Vagina (tissue), 2 donors: ENCODE data around the gene MRTFA. TPM values are rescaled to one million over a fixed set of nuclear protein-coding genes. Genes with fewer than 3 reads are reported as not detected.

ENCODE experiments used
- DNase-seq, 2 donors: peaks; one replicate each; pipeline ENCODE4 v3.0.0-alpha.2; 2017; ENCODE audit errors: extremely low spot score in 2 of 2
- H3K27ac ChIP-seq: fragments of 200-600 bp; sonication (generic); one replicate; pipeline ENCODE4 v1.5.1; 2019
- H3K27me3 ChIP-seq: fragments of 200-600 bp; sonication (generic); one replicate; pipeline ENCODE4 v1.5.1; 2019
- H3K36me3 ChIP-seq, 2 donors: fragments of 200-600 bp; sonication (generic); one replicate each; pipeline ENCODE4 v1.5.1; 2017 to 2019
- H3K4me1 ChIP-seq: fragments of 200-600 bp; sonication (generic); one replicate; pipeline ENCODE4 v1.5.1; 2019
- H3K4me3 ChIP-seq, 2 donors: fragments of 200-600 bp; sonication (generic); 1 replicate in 1 of 2; 2 replicates in 1 of 2; pipeline ENCODE4 v1.5.1; 2016 to 2019
- H3K9me3 ChIP-seq: fragments of 200-600 bp; sonication (generic); one replicate; pipeline ENCODE4 v1.5.1; 2019
- POLR2A ChIP-seq, 2 donors: fragments of 450-650 bp; IDR thresholded peaks; one replicate each; pipeline ENCODE4 v1.6.1; 2017; ENCODE audit warnings: antibody characterized with exemption in 2 of 2, mild to moderate bottlenecking in 2 of 2, moderate library complexity in 2 of 2
- POLR2AphosphoS5 ChIP-seq, 2 donors: sonication (generic); formaldehyde crosslinking; IDR thresholded peaks; one replicate each; pipeline ENCODE4 v1.9.0; 2017; ENCODE audit warnings: antibody characterized with exemption in 2 of 2, mild to moderate bottlenecking in 2 of 2, low read depth in 1 of 2; ENCODE audit not compliant: insufficient read depth in 1 of 2
- intact Hi-C: fragments of 100-400 bp; cut with DNase I; formaldehyde crosslinking; loops from one replicate; pipeline ENCODE4 v1.15.1; 2023
- total RNA-seq: library from RNA; depleted of rRNA; stranded (reverse); fragments of >200 nt; gene quantifications from one replicate; pipeline ENCODE4 v1.2.3, GENCODE V29; 2016
- TF ChIP-seq, protein P1 (sequence below), 3 experiments: fragments of 450-650 bp in 2 of 3; fragments of 200-600 bp in 1 of 3; sonication (generic) in 1 of 3; IDR thresholded peaks; one replicate each; pipeline ENCODE4 v1.5.1; 2017 to 2019; ENCODE audit warnings: antibody characterized with exemption in 3 of 3, mild to moderate bottlenecking in 2 of 3, moderate library complexity in 2 of 3

The MRTFA gene
- total RNA-seq, 1 donor from 2014 or later: 99.4 TPM

DNA sequence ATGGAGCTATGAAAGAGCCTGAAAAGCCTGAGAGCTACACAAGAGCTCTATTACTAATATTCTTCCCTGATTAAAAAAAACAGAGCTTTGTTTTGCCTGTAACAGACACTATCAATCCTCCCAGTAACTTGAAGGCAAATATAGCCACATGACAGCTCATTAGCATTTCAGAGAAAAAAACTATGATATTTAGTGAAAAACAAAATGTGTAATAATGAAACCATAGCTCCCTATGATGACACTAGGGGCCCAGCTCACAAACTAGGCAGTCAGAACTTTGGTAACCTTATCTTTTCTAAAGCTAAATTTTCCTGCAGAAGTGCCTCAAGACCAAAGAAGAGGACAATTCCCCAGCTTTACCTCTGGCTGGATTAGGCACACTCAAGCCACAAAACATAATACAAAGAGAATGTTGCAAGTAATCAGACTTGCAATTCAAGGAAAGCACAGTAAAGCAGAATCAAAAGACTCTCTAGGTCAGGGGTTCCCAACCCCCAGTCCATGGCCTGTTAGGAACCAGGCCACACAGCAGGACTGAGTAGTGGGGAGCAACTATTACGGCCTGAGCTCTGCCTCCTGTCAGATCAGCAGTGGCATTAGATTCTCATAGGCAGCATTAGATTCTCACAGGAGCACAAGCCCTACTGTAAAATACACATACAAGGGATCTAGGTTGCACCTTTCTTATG, 53.3 kb downstream of the MRTFA start:
- no peak overlapping the region for H3K27ac ChIP-seq

DNA sequence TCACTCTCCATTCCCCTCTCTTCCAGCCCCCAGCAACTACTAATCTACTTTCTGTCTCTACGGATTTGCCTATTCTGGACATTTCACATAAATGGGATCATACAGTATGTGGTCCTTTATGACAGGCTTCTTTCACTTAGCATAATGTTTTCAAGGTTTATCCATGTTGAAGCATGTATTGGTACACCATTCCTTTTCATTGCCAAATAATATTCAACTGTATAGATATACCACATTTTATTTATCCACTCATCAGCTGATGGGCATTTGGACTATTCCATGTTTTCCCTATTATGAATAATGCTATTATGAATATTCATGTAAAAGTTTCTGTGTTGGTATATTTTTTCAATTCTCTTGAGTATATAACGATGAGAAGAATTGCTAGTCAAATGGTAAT, 54.5 kb downstream of the MRTFA start:
- no peaks in the 10 kb centered on the region for H3K27me3 ChIP-seq
- DNase-seq: no peak
- peaks cover 8% of the 10 kb centered on the region for H3K4me1 ChIP-seq
- H3K9me3 ChIP-seq: no peaks in the 10 kb centered on the region
- intact Hi-C loops: no loop called here
- peaks cover 0 to 6% of the 10 kb centered on the region in 2 donors for H3K36me3 ChIP-seq
- TF ChIP-seq, protein P1, sequence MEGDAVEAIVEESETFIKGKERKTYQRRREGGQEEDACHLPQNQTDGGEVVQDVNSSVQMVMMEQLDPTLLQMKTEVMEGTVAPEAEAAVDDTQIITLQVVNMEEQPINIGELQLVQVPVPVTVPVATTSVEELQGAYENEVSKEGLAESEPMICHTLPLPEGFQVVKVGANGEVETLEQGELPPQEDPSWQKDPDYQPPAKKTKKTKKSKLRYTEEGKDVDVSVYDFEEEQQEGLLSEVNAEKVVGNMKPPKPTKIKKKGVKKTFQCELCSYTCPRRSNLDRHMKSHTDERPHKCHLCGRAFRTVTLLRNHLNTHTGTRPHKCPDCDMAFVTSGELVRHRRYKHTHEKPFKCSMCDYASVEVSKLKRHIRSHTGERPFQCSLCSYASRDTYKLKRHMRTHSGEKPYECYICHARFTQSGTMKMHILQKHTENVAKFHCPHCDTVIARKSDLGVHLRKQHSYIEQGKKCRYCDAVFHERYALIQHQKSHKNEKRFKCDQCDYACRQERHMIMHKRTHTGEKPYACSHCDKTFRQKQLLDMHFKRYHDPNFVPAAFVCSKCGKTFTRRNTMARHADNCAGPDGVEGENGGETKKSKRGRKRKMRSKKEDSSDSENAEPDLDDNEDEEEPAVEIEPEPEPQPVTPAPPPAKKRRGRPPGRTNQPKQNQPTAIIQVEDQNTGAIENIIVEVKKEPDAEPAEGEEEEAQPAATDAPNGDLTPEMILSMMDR (IDR thresholded peaks at IDR 0.05): no peak
- TF ChIP-seq POLR2A (IDR thresholded peaks at IDR 0.05): no peak
- TF ChIP-seq POLR2AphosphoS5 (IDR thresholded peaks at IDR 0.05; ENCODE audit: insufficient read depth in 1 of 2, low read depth in 1 of 2): no peak
- H3K4me3 ChIP-seq: no peak overlapping the region
- H3K27ac ChIP-seq: no peak overlapping the region

More for the DNA sequence above, 53.3 kb downstream of the MRTFA start:
- Histone ChIP-seq H3K27me3 (no peaks in the 10 kb centered on the region), H3K4me1 (peaks cover 13% of the 10 kb centered on the region), H3K36me3 (peaks cover 0 to 6% of the 10 kb centered on the region in 2 donors), H3K9me3 (no peaks in the 10 kb centered on the region), H3K4me3 (no peak overlapping the region)
- TF ChIP-seq POLR2AphosphoS5 (IDR thresholded peaks at IDR 0.05; ENCODE audit: insufficient read depth in 1 of 2, low read depth in 1 of 2) (no peak), POLR2A (IDR thresholded peaks at IDR 0.05) (no peak)
- TF ChIP-seq, protein P1 (IDR thresholded peaks at IDR 0.05): no peak
- no peak for DNase-seq
- intact Hi-C loops: no loop called here

DNA sequence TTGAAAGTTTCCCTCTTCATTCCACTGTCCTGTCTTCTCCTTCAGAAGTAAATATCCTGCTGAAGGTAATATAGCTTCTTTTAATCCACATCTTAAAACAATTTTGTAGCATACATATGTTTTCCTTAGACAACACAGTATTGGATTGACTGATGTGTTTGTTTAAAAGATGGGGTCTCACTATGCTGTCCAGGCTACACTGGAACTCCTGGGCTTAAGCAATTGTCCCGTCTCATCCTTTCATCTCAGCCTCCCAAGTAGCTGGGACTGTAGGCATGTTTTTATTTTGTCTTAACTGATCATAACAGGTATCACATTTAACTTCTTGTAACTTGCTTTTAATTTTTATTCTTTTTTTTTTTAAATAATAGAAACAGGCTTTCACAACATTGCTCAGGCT, 55.9 kb downstream of the MRTFA start:
- TF ChIP-seq POLR2A (IDR thresholded peaks at IDR 0.05) (no peak), POLR2AphosphoS5 (IDR thresholded peaks at IDR 0.05; ENCODE audit: insufficient read depth in 1 of 2, low read depth in 1 of 2) (no peak)
- TF ChIP-seq, protein P1 (IDR thresholded peaks at IDR 0.05): no peak
- no peak overlapping the region for H3K4me3 ChIP-seq
- no peak for DNase-seq
- intact Hi-C loops: no loop called here
- H3K36me3 ChIP-seq: peaks cover 0 to 6% of the 10 kb centered on the region in 2 donors
- no peaks in the 10 kb centered on the region for H3K4me1 ChIP-seq
- H3K9me3 ChIP-seq: no peaks in the 10 kb centered on the region
- no peaks in the 10 kb centered on the region for H3K27me3 ChIP-seq
- H3K27ac ChIP-seq: no peak overlapping the region

DNA sequence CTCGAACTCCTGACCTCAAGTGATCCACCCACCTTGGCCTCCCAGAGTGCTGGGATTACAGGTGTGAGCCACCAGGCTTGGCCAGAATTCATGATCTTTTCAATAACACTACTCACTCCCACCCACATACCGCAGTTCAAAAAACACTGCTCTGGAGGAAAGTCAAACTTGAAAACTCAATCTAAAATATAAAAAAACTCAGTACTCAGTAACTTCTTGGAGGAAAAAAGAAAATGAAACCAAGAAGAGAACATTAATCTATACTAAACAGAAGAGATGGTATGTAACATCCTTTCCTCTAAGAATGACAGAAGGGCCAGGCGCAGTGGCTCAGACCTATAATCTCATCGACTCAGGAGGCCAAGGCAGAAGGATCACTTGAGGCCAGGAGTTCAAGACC, 58.3 kb downstream of the MRTFA start:
- no peaks in the 10 kb centered on the region for H3K9me3 ChIP-seq
- H3K27ac ChIP-seq: no peak overlapping the region
- no peaks in the 10 kb centered on the region for H3K4me1 ChIP-seq
- no peaks in the 10 kb centered on the region for H3K36me3 ChIP-seq
- H3K27me3 ChIP-seq: no peaks in the 10 kb centered on the region
- intact Hi-C loops: no loop called here
- no peak overlapping the region for H3K4me3 ChIP-seq
- TF ChIP-seq POLR2A (IDR thresholded peaks at IDR 0.05) (no peak), POLR2AphosphoS5 (IDR thresholded peaks at IDR 0.05; ENCODE audit: insufficient read depth in 1 of 2, low read depth in 1 of 2) (no peak)
- TF ChIP-seq, protein P1 (IDR thresholded peaks at IDR 0.05): no peak
- no peak for DNase-seq

DNA sequence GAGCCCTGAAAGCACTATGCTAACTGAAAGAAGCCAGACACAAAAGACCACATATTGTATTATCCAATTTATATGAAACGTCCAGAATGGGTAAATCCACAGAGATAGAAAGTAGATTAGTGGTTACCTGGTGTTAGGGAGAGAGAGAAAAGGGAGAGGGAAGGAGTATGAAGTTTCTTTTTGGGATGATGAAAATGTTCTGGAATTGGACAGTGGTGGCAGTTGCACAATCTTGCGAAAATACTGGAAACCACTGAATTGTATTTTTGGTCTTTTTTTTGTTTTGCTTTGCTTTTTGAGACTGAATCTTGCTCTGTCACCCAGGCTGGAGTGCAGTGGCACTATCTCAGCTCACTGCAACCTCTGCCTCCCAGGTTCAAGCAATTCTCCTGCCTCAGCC, 63.5 kb downstream of the MRTFA start:
- H3K27me3 ChIP-seq: no peaks in the 10 kb centered on the region
- H3K36me3 ChIP-seq: no peaks in the 10 kb centered on the region
- no peak overlapping the region for H3K27ac ChIP-seq
- peaks cover 3% of the 10 kb centered on the region for H3K9me3 ChIP-seq
- peaks cover 10% of the 10 kb centered on the region for H3K4me1 ChIP-seq
- intact Hi-C loops: no loop called here
- TF ChIP-seq POLR2AphosphoS5 (IDR thresholded peaks at IDR 0.05; ENCODE audit: insufficient read depth in 1 of 2, low read depth in 1 of 2) (no peak), POLR2A (IDR thresholded peaks at IDR 0.05) (no peak)
- TF ChIP-seq, protein P1 (IDR thresholded peaks at IDR 0.05): no peak
- H3K4me3 ChIP-seq: no peak overlapping the region
- no peak for DNase-seq
